ENCODE results near the gene SPDYE2B. TPM values are rescaled to one million over a fixed set of nuclear protein-coding genes. Genes with fewer than 3 reads are reported as not detected.
"Not testable (repeated sequence)": the region's sequence is repeated elsewhere in the genome, so short reads cannot be mapped to it uniquely, and the experiment has no call there.

Gene SPDYE2B
- polyA plus RNA-seq, 3 donors: not detected

GRCh38 chr7:102634299-102634698 lies 15.8 kb upstream of the SPDYE2B start:
- H3K27me3 ChIP-seq (ENCODE audit: control insufficient read depth in 2 of 2, insufficient read depth in 2 of 2, low read length in 2 of 2); H2AFZ ChIP-seq (ENCODE audit: insufficient read depth, low read depth, low read length, poor library complexity, severe bottlenecking); H3K36me3 ChIP-seq (replicated peaks in 1 of 2; ENCODE audit: control insufficient read depth in 1 of 2, insufficient read depth in 2 of 2, low read length in 2 of 2); H3K4me3 ChIP-seq (replicated peaks in 1 of 3; ENCODE audit: low read depth in 2 of 3, low read length in 3 of 3); H3K4me2 ChIP-seq (replicated peaks; ENCODE audit: extremely low read depth, low read length, poor library complexity, severe bottlenecking); H3K4me1 Mint-ChIP-seq; H3K4me3 Mint-ChIP-seq; H3K9me3 Mint-ChIP-seq; H4K20me1 ChIP-seq (ENCODE audit: insufficient read depth, low read length); H3K27ac Mint-ChIP-seq; H3K9ac ChIP-seq (ENCODE audit: insufficient read depth, low read length, poor library complexity, severe bottlenecking); H3K9me3 ChIP-seq (replicated peaks in 1 of 2; ENCODE audit: control insufficient read depth in 1 of 2, insufficient read depth in 1 of 2, low read length in 2 of 2); H3K4me1 ChIP-seq (ENCODE audit: control insufficient read depth in 1 of 2, insufficient read depth in 2 of 2, low read length in 2 of 2); intact Hi-C loops (cut with micrococcal nuclease); H3K27me3 Mint-ChIP-seq (ENCODE audit: low read depth in 3 of 3); H3K36me3 Mint-ChIP-seq; H3K79me2 ChIP-seq (ENCODE audit: insufficient read depth, low read length); H3K27ac ChIP-seq (ENCODE audit: low read depth in 1 of 2, low read length in 2 of 2); DNase-seq: not testable (repeated sequence)
- no CpG with 5 or more reads among the region's 6 CpGs for WGBS (ENCODE audit: insufficient coverage)

- H3K27ac ChIP-seq (ENCODE audit: low read depth in 1 of 2, low read length in 2 of 2); H3K9me3 ChIP-seq (replicated peaks in 1 of 2; ENCODE audit: control insufficient read depth in 1 of 2, insufficient read depth in 1 of 2, low read length in 2 of 2); H2AFZ ChIP-seq (ENCODE audit: insufficient read depth, low read depth, low read length, poor library complexity, severe bottlenecking); H3K4me2 ChIP-seq (replicated peaks; ENCODE audit: extremely low read depth, low read length, poor library complexity, severe bottlenecking); H3K9me3 Mint-ChIP-seq; DNase-seq; H3K4me1 ChIP-seq (ENCODE audit: control insufficient read depth in 1 of 2, insufficient read depth in 2 of 2, low read length in 2 of 2); H3K36me3 Mint-ChIP-seq; H3K36me3 ChIP-seq (replicated peaks in 1 of 2; ENCODE audit: control insufficient read depth in 1 of 2, insufficient read depth in 2 of 2, low read length in 2 of 2); H3K27me3 Mint-ChIP-seq (ENCODE audit: low read depth in 3 of 3); H3K9ac ChIP-seq (ENCODE audit: insufficient read depth, low read length, poor library complexity, severe bottlenecking); H3K4me3 ChIP-seq (replicated peaks in 1 of 3; ENCODE audit: low read depth in 2 of 3, low read length in 3 of 3); H4K20me1 ChIP-seq (ENCODE audit: insufficient read depth, low read length); H3K4me1 Mint-ChIP-seq; H3K27me3 ChIP-seq (ENCODE audit: control insufficient read depth in 2 of 2, insufficient read depth in 2 of 2, low read length in 2 of 2); intact Hi-C loops (cut with micrococcal nuclease); H3K79me2 ChIP-seq (ENCODE audit: insufficient read depth, low read length); H3K4me3 Mint-ChIP-seq; H3K27ac Mint-ChIP-seq: not testable (repeated sequence)
- WGBS (ENCODE audit: insufficient coverage): no CpG with 5 or more reads among the region's 5 CpGs
Observed at GRCh38 chr7:102635354-102635753, 14.8 kb upstream of the SPDYE2B start.

- H3K27me3 Mint-ChIP-seq (ENCODE audit: low read depth in 3 of 3); H2AFZ ChIP-seq (ENCODE audit: insufficient read depth, low read depth, low read length, poor library complexity, severe bottlenecking); H3K4me3 ChIP-seq (replicated peaks in 1 of 3; ENCODE audit: low read depth in 2 of 3, low read length in 3 of 3); H4K20me1 ChIP-seq (ENCODE audit: insufficient read depth, low read length); H3K9me3 Mint-ChIP-seq; H3K4me3 Mint-ChIP-seq; H3K27ac Mint-ChIP-seq; H3K27me3 ChIP-seq (ENCODE audit: control insufficient read depth in 2 of 2, insufficient read depth in 2 of 2, low read length in 2 of 2); H3K4me1 Mint-ChIP-seq; H3K4me2 ChIP-seq (replicated peaks; ENCODE audit: extremely low read depth, low read length, poor library complexity, severe bottlenecking); H3K27ac ChIP-seq (ENCODE audit: low read depth in 1 of 2, low read length in 2 of 2); intact Hi-C loops (cut with micrococcal nuclease); H3K36me3 Mint-ChIP-seq; H3K79me2 ChIP-seq (ENCODE audit: insufficient read depth, low read length); H3K9me3 ChIP-seq (replicated peaks in 1 of 2; ENCODE audit: control insufficient read depth in 1 of 2, insufficient read depth in 1 of 2, low read length in 2 of 2); H3K4me1 ChIP-seq (ENCODE audit: control insufficient read depth in 1 of 2, insufficient read depth in 2 of 2, low read length in 2 of 2); DNase-seq; H3K36me3 ChIP-seq (replicated peaks in 1 of 2; ENCODE audit: control insufficient read depth in 1 of 2, insufficient read depth in 2 of 2, low read length in 2 of 2); H3K9ac ChIP-seq (ENCODE audit: insufficient read depth, low read length, poor library complexity, severe bottlenecking): not testable (repeated sequence)
- WGBS (ENCODE audit: insufficient coverage): 100% methylated on average over 2 of the region's 13 CpGs
Observed at GRCh38 chr7:102636956-102637355, 13.2 kb upstream of the SPDYE2B start.

- H3K4me1 Mint-ChIP-seq; H3K27me3 Mint-ChIP-seq (ENCODE audit: low read depth in 3 of 3); H3K4me2 ChIP-seq (replicated peaks; ENCODE audit: extremely low read depth, low read length, poor library complexity, severe bottlenecking); H2AFZ ChIP-seq (ENCODE audit: insufficient read depth, low read depth, low read length, poor library complexity, severe bottlenecking); H3K4me1 ChIP-seq (ENCODE audit: control insufficient read depth in 1 of 2, insufficient read depth in 2 of 2, low read length in 2 of 2); H4K20me1 ChIP-seq (ENCODE audit: insufficient read depth, low read length); H3K79me2 ChIP-seq (ENCODE audit: insufficient read depth, low read length); H3K9me3 Mint-ChIP-seq; H3K4me3 ChIP-seq (replicated peaks in 1 of 3; ENCODE audit: low read depth in 2 of 3, low read length in 3 of 3); H3K36me3 ChIP-seq (replicated peaks in 1 of 2; ENCODE audit: control insufficient read depth in 1 of 2, insufficient read depth in 2 of 2, low read length in 2 of 2); H3K4me3 Mint-ChIP-seq; H3K27ac Mint-ChIP-seq; H3K27ac ChIP-seq (ENCODE audit: low read depth in 1 of 2, low read length in 2 of 2); H3K36me3 Mint-ChIP-seq; H3K9ac ChIP-seq (ENCODE audit: insufficient read depth, low read length, poor library complexity, severe bottlenecking); H3K27me3 ChIP-seq (ENCODE audit: control insufficient read depth in 2 of 2, insufficient read depth in 2 of 2, low read length in 2 of 2); H3K9me3 ChIP-seq (replicated peaks in 1 of 2; ENCODE audit: control insufficient read depth in 1 of 2, insufficient read depth in 1 of 2, low read length in 2 of 2); intact Hi-C loops (cut with micrococcal nuclease): not testable (repeated sequence)
- DNase-seq: peak in 1 of 3 donors; percentile 1
- 100% methylated on average over 3 of the region's 11 CpGs for WGBS (ENCODE audit: insufficient coverage)
Observed at GRCh38 chr7:102638848-102639247, 11.3 kb upstream of the SPDYE2B start.
